H1 (cell line): ENCODE measurements around the gene GYPC. TPM values are rescaled to one million over a fixed set of nuclear protein-coding genes. Genes with fewer than 3 reads are reported as not detected.

ENCODE experiments used
- CTCF ChIA-PET: fragments of 300-600 bp; sonication (Branson Sonifier 250); formaldehyde crosslinking; loops from one replicate; lab custom pipeline; 2021; ENCODE audit not compliant: partially characterized antibody; lab: Charles Lee
- POLR2A ChIA-PET: fragments of 300-600 bp; sonication (Branson Sonifier 250); formaldehyde crosslinking; loops from one replicate; lab custom pipeline; 2021; ENCODE audit warnings: inconsistent platforms; ENCODE audit not compliant: partially characterized antibody; lab: Charles Lee
- DNase-seq, 2 experiments: peaks; one replicate each; pipeline versions ENCODE4 v3.0.0 to v3.0.0-alpha.2; 2010 to 2022; ENCODE audit warnings: low spot score in 2 of 2, low read depth in 1 of 2, mixed read lengths in 1 of 2
- FAIRE-seq: peaks from 2 replicates; lab custom pipeline; 2011; peaks lifted over from hg19 to GRCh38; lab: Jason Lieb, UNC
- H2AFZ ChIP-seq: 2 replicates; pipeline ENCODE4 v1.8.1; 2012; ENCODE audit warnings: low read length, inconsistent platforms
- H2AK5ac ChIP-seq: 2 replicates; pipeline ENCODE4 v1.6.1; 2013; ENCODE audit warnings: low read depth, low read length
- H2BK120ac ChIP-seq: replicated peaks from 2 replicates; pipeline ENCODE3; 2013; ENCODE audit warnings: low read depth, low read length, inconsistent platforms
- H2BK12ac ChIP-seq: 2 replicates; pipeline ENCODE4 v1.6.1; 2013; ENCODE audit warnings: low read depth, low read length
- H2BK15ac ChIP-seq: 2 replicates; pipeline ENCODE4 v1.6.1; 2013; ENCODE audit warnings: low read length
- H2BK20ac ChIP-seq: 2 replicates; pipeline ENCODE4 v1.6.1; 2013; ENCODE audit warnings: low read length
- H2BK5ac ChIP-seq: 2 replicates; pipeline ENCODE4 v1.6.1; 2013; ENCODE audit warnings: low read depth, low read length
- H3K14ac ChIP-seq: 2 replicates; pipeline ENCODE4 v1.6.1; 2013; ENCODE audit warnings: inconsistent platforms; ENCODE audit not compliant: insufficient read length
- H3K18ac ChIP-seq: 2 replicates; pipeline ENCODE4 v1.6.1; 2013; ENCODE audit warnings: low read length; ENCODE audit errors: extremely low read depth
- H3K23ac ChIP-seq: 2 replicates; pipeline ENCODE4 v1.6.1; 2013; ENCODE audit warnings: inconsistent platforms; ENCODE audit not compliant: insufficient read length
- H3K23me2 ChIP-seq: 2 replicates; pipeline ENCODE4 v1.6.1; 2013; ENCODE audit warnings: low read depth, low read length
- H3K27ac ChIP-seq: 2 replicates; pipeline ENCODE4 v1.6.1; 2011; ENCODE audit warnings: low read depth, low read length, inconsistent platforms
- H3K27me3 ChIP-seq, 4 experiments: replicated peaks in 1 of 4; 1 replicate in 1 of 4; 2 replicates in 3 of 4; pipeline versions ENCODE4 v1.6.1 to v1.8.1; 2011 to 2013; ENCODE audit warnings: low read length in 3 of 4, mild to moderate bottlenecking in 3 of 4, inconsistent platforms in 2 of 4, mixed read lengths in 2 of 4, moderate library complexity in 1 of 4; ENCODE audit not compliant: control insufficient read depth in 3 of 4, insufficient read depth in 3 of 4; ENCODE audit errors: extremely low read depth in 1 of 4
- H3K36me3 ChIP-seq, 4 experiments: 2 replicates each; pipeline versions ENCODE4 v1.6.1 to v1.8.1; 2011 to 2013; ENCODE audit warnings: mild to moderate bottlenecking in 4 of 4, low read length in 3 of 4, moderate library complexity in 2 of 4, control low read depth in 1 of 4, inconsistent platforms in 1 of 4; ENCODE audit not compliant: insufficient read depth in 4 of 4, control insufficient read depth in 2 of 4
- H3K4ac ChIP-seq: replicated peaks from 2 replicates; pipeline ENCODE3; 2013; ENCODE audit warnings: low read length, low read depth, mixed read lengths, inconsistent platforms; ENCODE audit not compliant: insufficient read length
- H3K4me1 ChIP-seq, 4 experiments: replicated peaks in 1 of 4; 1 replicate in 1 of 4; 2 replicates in 3 of 4; pipeline versions ENCODE4 v1.6.1 to v1.8.1; 2011 to 2013; ENCODE audit warnings: low read length in 3 of 4, inconsistent platforms in 2 of 4, mixed read lengths in 1 of 4; ENCODE audit not compliant: insufficient read depth in 4 of 4, control insufficient read depth in 3 of 4
- H3K4me2 ChIP-seq, 2 experiments: 2 replicates each; pipeline versions ENCODE4 v1.6.1 to v1.8.1; 2011 to 2013; ENCODE audit warnings: low read depth in 2 of 2, low read length in 2 of 2, control low read depth in 1 of 2, inconsistent platforms in 1 of 2, mild to moderate bottlenecking in 1 of 2; ENCODE audit not compliant: insufficient read depth in 1 of 2
- H3K4me3 ChIP-seq, 4 experiments: fragments of 200-600, 300-600 bp in 1 of 4; sonication (generic), shearing (Covaris generic), sonication (Bioruptor Twin) in 1 of 4; 2 replicates each; pipeline versions ENCODE4 v1.5.1 to v1.8.1; 2011 to 2016; ENCODE audit warnings: low read length in 4 of 4, low read depth in 3 of 4, control low read depth in 2 of 4, inconsistent platforms in 2 of 4, mild to moderate bottlenecking in 2 of 4, mixed read lengths in 1 of 4, moderate library complexity in 1 of 4; ENCODE audit not compliant: insufficient read depth in 2 of 4; ENCODE audit errors: extremely low read depth in 1 of 4
- H3K56ac ChIP-seq: replicated peaks from 2 replicates; pipeline ENCODE3; 2013; ENCODE audit warnings: low read depth, mild to moderate bottlenecking, mixed read lengths, low read length, inconsistent platforms; ENCODE audit not compliant: insufficient read length
- H3K79me1 ChIP-seq: 2 replicates; pipeline ENCODE4 v1.6.1; 2013; ENCODE audit warnings: low read depth, low read length, control low read depth
- H3K79me2 ChIP-seq, 2 experiments: 2 replicates each; pipeline versions ENCODE4 v1.6.1 to v1.8.1; 2012 to 2013; ENCODE audit warnings: low read length in 2 of 2, mild to moderate bottlenecking in 2 of 2, inconsistent platforms in 1 of 2; ENCODE audit not compliant: insufficient read depth in 2 of 2, control insufficient read depth in 1 of 2
- H3K9ac ChIP-seq, 4 experiments: replicated peaks in 1 of 4; 1 replicate in 1 of 4; 2 replicates in 3 of 4; pipeline versions ENCODE4 v1.6.1 to v1.8.1; 2011 to 2013; ENCODE audit warnings: low read depth in 3 of 4, low read length in 3 of 4, control low read depth in 2 of 4, mild to moderate bottlenecking in 2 of 4, moderate library complexity in 2 of 4, inconsistent platforms in 1 of 4; ENCODE audit errors: extremely low read depth in 1 of 4
- H3K9me3 ChIP-seq, 2 experiments: 2 replicates each; pipeline versions ENCODE4 v1.6.1 to v1.8.1; 2012 to 2013; ENCODE audit warnings: mild to moderate bottlenecking in 2 of 2, moderate library complexity in 2 of 2, control low read depth in 1 of 2, inconsistent platforms in 1 of 2, low read depth in 1 of 2, low read length in 1 of 2, mixed read lengths in 1 of 2; ENCODE audit not compliant: insufficient read depth in 2 of 2
- H4K20me1 ChIP-seq, 2 experiments: replicated peaks in 1 of 2; 2 replicates each; pipeline versions ENCODE3 to v1.8.1; 2011 to 2013; ENCODE audit warnings: inconsistent platforms in 2 of 2, low read length in 2 of 2, mild to moderate bottlenecking in 1 of 2; ENCODE audit not compliant: insufficient read depth in 2 of 2, control insufficient read depth in 1 of 2
- H4K5ac ChIP-seq: 2 replicates; pipeline ENCODE4 v1.6.1; 2013; ENCODE audit warnings: low read length, low read depth, mixed read lengths, inconsistent platforms; ENCODE audit not compliant: insufficient read length
- H4K8ac ChIP-seq: 2 replicates; pipeline ENCODE4 v1.8.0; 2013; ENCODE audit warnings: mild to moderate bottlenecking, moderate library complexity, low read length, inconsistent platforms; ENCODE audit not compliant: insufficient read depth; ENCODE audit errors: extremely low read depth
- H4K91ac ChIP-seq: replicated peaks from 2 replicates; pipeline ENCODE3; 2013; ENCODE audit warnings: low read length, mixed read lengths, inconsistent platforms; ENCODE audit not compliant: insufficient read length
- ASH2L ChIP-seq: fragments of 200-600, 300-600 bp; sonication (generic); IDR thresholded peaks from one replicate; pipeline ENCODE4 v1.7.1; 2017; ENCODE audit warnings: low read length
- BRCA1 ChIP-seq: IDR thresholded peaks from 2 replicates; pipeline ENCODE4 v1.6.1; 2012; ENCODE audit warnings: low read depth, low read length, improper control_type of control experiment
- CHD1 ChIP-seq: IDR thresholded peaks from 2 replicates; pipeline ENCODE4 v1.6.1; 2012; ENCODE audit warnings: low read depth, low read length, improper control_type of control experiment
- GTF2F1 ChIP-seq: IDR thresholded peaks from 2 replicates; pipeline ENCODE4 v1.6.1; 2012; ENCODE audit warnings: low read depth, low read length, improper control_type of control experiment, borderline replicate concordance
- JUN ChIP-seq: IDR thresholded peaks from 2 replicates; pipeline ENCODE4 v1.6.1; 2011; ENCODE audit warnings: low read depth, mild to moderate bottlenecking, improper control_type of control experiment, low read length
- RBBP5 ChIP-seq: IDR thresholded peaks from 2 replicates; pipeline ENCODE4 v1.7.1; 2012; ENCODE audit warnings: low read depth, mild to moderate bottlenecking, inconsistent platforms, low read length, moderate library complexity, borderline replicate concordance
- SIX5 ChIP-seq: IDR thresholded peaks from 2 replicates; pipeline ENCODE4 v1.6.1; 2011; ENCODE audit warnings: mild to moderate bottlenecking, low read depth, low read length
- SUZ12 ChIP-seq: fragments of 200-600 bp; sonication (generic); IDR thresholded peaks from 2 replicates; pipeline ENCODE4 v1.6.1; 2012; ENCODE audit warnings: mild to moderate bottlenecking, inconsistent platforms, low read length, moderate library complexity, mixed read lengths
- TCF12 ChIP-seq: IDR thresholded peaks from 2 replicates; pipeline ENCODE4 v1.6.1; 2011; ENCODE audit warnings: low read depth, mild to moderate bottlenecking, low read length
- WGBS, 2 experiments: shearing (Covaris generic) in 1 of 2; methylation state at CpG; one replicate each; pipeline versions ENCODE4 v1.1.6 to v1.1.7; 2013 to 2015; ENCODE audit warnings: low lambda C conversion rate in 2 of 2, mixed read lengths in 2 of 2, inconsistent platforms in 1 of 2, low coverage in 1 of 2, missing lambda C conversion rate in 1 of 2; ENCODE audit not compliant: insufficient replicate concordance in 2 of 2, insufficient coverage in 1 of 2, insufficient read length in 1 of 2; ENCODE audit errors: extremely low coverage in 1 of 2, missing lambda C conversion rate in 1 of 2; 5-methylcytosine and 5-hydroxymethylcytosine counted together
- polyA plus RNA-seq, 7 experiments: library from polyadenylated mRNA; depleted of rRNA in 3 of 7; stranded (reverse) in 5 of 7; unstranded in 2 of 7; fragments of >200 nt in 5 of 7; fragments of 200-250 nt in 2 of 7; gene quantifications; 1 replicate in 5 of 7; 2 replicates in 1 of 7; 4 replicates in 1 of 7; pipeline versions ENCODE4 v1.2.1 to v1.2.3, GENCODE V29; 2011 to 2013; ENCODE audit warnings: missing spikeins in 2 of 7, mixed read lengths in 2 of 7
- total RNA-seq: library from RNA; stranded (reverse); fragmentation: NEBNext Ultra II Directional; extraction: Animal tissue kit (Norgen Biotek cat#: 25700); gene quantifications from 2 replicates; pipeline ENCODE4 v1.2.1, GENCODE V29; 2021

GYPC gene
- total and polyA plus RNA-seq, 2 of the 8 experiments (the other 6 are each of a cell fraction or from before 2014, with no cell fraction given) = 26.8 to 53.6 TPM

- ChIA-PET CTCF (interaction anchor here (0.6 to 1.0 kb wide), 2 partner anchors 131 to 204 kb away, joined by 3 to 4 read pairs; no protein-coding TSS in a partner anchor), POLR2A (no interaction called here)
These were observed 9.9 kb upstream of the GYPC start for GRCh38 chr2:126646026-126646425.

More at GRCh38 chr2:126646026-126646425, 9.9 kb upstream of the GYPC start:
- Histone ChIP-seq H3K4me3 (no peak overlapping the region), H4K91ac (no peak overlapping the region), H3K14ac (no peak overlapping the region), H3K56ac (no peak overlapping the region), H3K36me3 (no peaks in the 10 kb centered on the region), H4K5ac (no peak overlapping the region), H3K4me1 (peaks cover 0 to 5% (median 4%) of the 10 kb centered on the region in 4 experiments; a peak in 2 of 7 replicates), H3K23me2 (no peaks in the 10 kb centered on the region), H3K9ac (no peak overlapping the region), H2BK120ac (no peak overlapping the region), H2BK15ac (no peak overlapping the region), H4K20me1 (no peaks in the 10 kb centered on the region), H3K27me3 (no peaks in the 10 kb centered on the region), H3K79me1 (no peaks in the 10 kb centered on the region), H4K8ac (no peak overlapping the region), H3K79me2 (no peaks in the 10 kb centered on the region), H3K4me2 (no peak overlapping the region), H3K9me3 (no peaks in the 10 kb centered on the region), H3K4ac (no peak overlapping the region), H3K23ac (no peak overlapping the region), H2BK12ac (no peak overlapping the region), H2BK5ac (no peak overlapping the region), H2AFZ (no peak overlapping the region), H3K27ac (no peak overlapping the region), H2BK20ac (no peak overlapping the region), H2AK5ac (no peak overlapping the region), H3K18ac (no peak overlapping the region)
- DNase-seq (no peak), FAIRE-seq (no peak)
- TF ChIP-seq JUN = no peak
- TF ChIP-seq ASH2L = no peak
- TF ChIP-seq TCF12 = no peak
- no peak for TF ChIP-seq RBBP5
- no peak for TF ChIP-seq SUZ12
- TF ChIP-seq BRCA1 = no peak
- TF ChIP-seq SIX5 = no peak
- no peak for TF ChIP-seq GTF2F1
- no peak for TF ChIP-seq CHD1
- 90% methylated on average over 3 of the region's 3 CpGs; no CpG with 5 or more reads in 1 of the 2 experiments for WGBS, 2 experiments
